ENCODE results near the gene DLGAP3. TPM values are rescaled to one million over a fixed set of nuclear protein-coding genes. Genes with fewer than 3 reads are reported as not detected.

DLGAP3 gene
- total RNA-seq: under 1 TPM in 1 of 4 donors, not detected in 3; 0.15 TPM

- no peaks in the 10 kb centered on the region for H3K36me3 ChIP-seq
- TF ChIP-seq CTCF (IDR thresholded peaks at IDR 0.05 in 4 of 5, conservative IDR thresholded peaks at IDR 0.05 in 1 of 5) (no peak), POLR2A (IDR thresholded peaks at IDR 0.05) (no peak)
- peak within 1 kb of the TSS; percentile 37 to 45 (median 43) for H3K4me3 ChIP-seq
- ATAC-seq: no peak
- intact Hi-C loops (cut with DNase I; ENCODE audit: low total_unique reads): no loop called here
- peaks cover 0 to 9% of the 10 kb centered on the region in 2 donors for H3K4me1 ChIP-seq
- in situ Hi-C loops (cut with MboI; ENCODE audit: low sequenced_read_pairs in 4 of 4): no loop called here
- peaks cover 49 to 60% (median 49%) of the 10 kb centered on the region in 3 donors for H3K27me3 ChIP-seq
- no peak for DNase-seq
- H3K9me3 ChIP-seq: no peaks in the 10 kb centered on the region
- H3K27ac ChIP-seq: no peak within 1 kb of the TSS
Observed at GRCh38 chr1:34929497-34929852, at the start of gene DLGAP3. Gene DLGAP3 (minus strand): TSS chr1:34929650. CDS start chr1:34905383, 24,267 bp downstream.

- ATAC-seq (no peak), DNase-seq (no peak)
- H3K27me3 ChIP-seq: peaks cover 0 to 2% (median 0%) of the 10 kb centered on the region in 3 donors
- no peaks in the 10 kb centered on the region for H3K9me3 ChIP-seq
- in situ Hi-C loops (cut with MboI; ENCODE audit: low sequenced_read_pairs in 4 of 4): no loop called here
- peaks cover under 1 to 9% of the 10 kb centered on the region in 2 donors for H3K4me1 ChIP-seq
- no peak overlapping the region for H3K27ac ChIP-seq
- TF ChIP-seq CTCF (IDR thresholded peaks at IDR 0.05 in 4 of 5, conservative IDR thresholded peaks at IDR 0.05 in 1 of 5) (no peak), POLR2A (IDR thresholded peaks at IDR 0.05) (no peak)
- H3K36me3 ChIP-seq: no peaks in the 10 kb centered on the region
- no peak overlapping the region for H3K4me3 ChIP-seq
- intact Hi-C loops (cut with DNase I; ENCODE audit: low total_unique reads): no loop called here
Observed at GRCh38 chr1:34978921-34979320, 49.5 kb upstream of the DLGAP3 start.

- peaks cover 0 to 3% of the 10 kb centered on the region in 2 donors for H3K4me1 ChIP-seq
- H3K4me3 ChIP-seq: no peak overlapping the region
- no peaks in the 10 kb centered on the region for H3K9me3 ChIP-seq
- peaks cover 0 to 2% (median 0%) of the 10 kb centered on the region in 3 donors for H3K27me3 ChIP-seq
- TF ChIP-seq CTCF (IDR thresholded peaks at IDR 0.05 in 4 of 5, conservative IDR thresholded peaks at IDR 0.05 in 1 of 5) (no peak), POLR2A (IDR thresholded peaks at IDR 0.05) (no peak)
- intact Hi-C loops (cut with DNase I; ENCODE audit: low total_unique reads): no loop called here
- DNase-seq (no peak), ATAC-seq (no peak)
- H3K27ac ChIP-seq: no peak overlapping the region
- in situ Hi-C loops (cut with MboI; ENCODE audit: low sequenced_read_pairs in 4 of 4): no loop called here
- H3K36me3 ChIP-seq: no peaks in the 10 kb centered on the region
Observed at GRCh38 chr1:34977858-34978257, 48.4 kb upstream of the DLGAP3 start.

- ATAC-seq: no peak
- in situ Hi-C loops (cut with MboI; ENCODE audit: low sequenced_read_pairs in 4 of 4) (no loop called here), intact Hi-C loops (cut with DNase I; ENCODE audit: low total_unique reads) (no loop called here)
Observed at GRCh38 chr1:34977210-34977471, 47.7 kb upstream of the DLGAP3 start.

More at GRCh38 chr1:34977210-34977471, 47.7 kb upstream of the DLGAP3 start:
- no peak for TF ChIP-seq CTCF (IDR thresholded peaks at IDR 0.05 in 4 of 5, conservative IDR thresholded peaks at IDR 0.05 in 1 of 5)
- no peak for TF ChIP-seq POLR2A (IDR thresholded peaks at IDR 0.05)
- Histone ChIP-seq H3K27me3 (peaks cover 0 to 2% (median 0%) of the 10 kb centered on the region in 3 donors), H3K9me3 (no peaks in the 10 kb centered on the region), H3K27ac (no peak overlapping the region), H3K4me1 (no peaks in the 10 kb centered on the region), H3K4me3 (no peak overlapping the region), H3K36me3 (no peaks in the 10 kb centered on the region)
- DNase-seq: no peak
